Neuron (in vitro differentiated cells): ENCODE results near the gene PWP2.
"Not testable (repeated sequence)": the region's sequence is repeated elsewhere in the genome, so short reads cannot be mapped to it uniquely, and the experiment has no call there.

Source experiments
- H2AFZ ChIP-seq: one replicate; pipeline ENCODE4 v1.6.1; 2013; ENCODE audit warnings: low read depth, mild to moderate bottlenecking, inconsistent platforms, low read length, moderate library complexity
- H3K27me3 ChIP-seq: one replicate; pipeline ENCODE4 v1.6.1; 2013; ENCODE audit warnings: low read length; ENCODE audit not compliant: insufficient read depth
- H3K36me3 ChIP-seq: one replicate; pipeline ENCODE4 v1.6.1; 2013; ENCODE audit warnings: low read length; ENCODE audit not compliant: insufficient read depth
- H3K4me1 ChIP-seq: one replicate; pipeline ENCODE4 v1.6.1; 2013; ENCODE audit warnings: low read length; ENCODE audit not compliant: insufficient read depth
- H3K4me3 ChIP-seq: 2 replicates; pipeline ENCODE4 v1.5.1; 2013; ENCODE audit warnings: mild to moderate bottlenecking, low read length, moderate library complexity
- H3K9me3 ChIP-seq: one replicate; pipeline ENCODE4 v1.6.1; 2013; ENCODE audit warnings: low read length

The PWP2 gene

DNA sequence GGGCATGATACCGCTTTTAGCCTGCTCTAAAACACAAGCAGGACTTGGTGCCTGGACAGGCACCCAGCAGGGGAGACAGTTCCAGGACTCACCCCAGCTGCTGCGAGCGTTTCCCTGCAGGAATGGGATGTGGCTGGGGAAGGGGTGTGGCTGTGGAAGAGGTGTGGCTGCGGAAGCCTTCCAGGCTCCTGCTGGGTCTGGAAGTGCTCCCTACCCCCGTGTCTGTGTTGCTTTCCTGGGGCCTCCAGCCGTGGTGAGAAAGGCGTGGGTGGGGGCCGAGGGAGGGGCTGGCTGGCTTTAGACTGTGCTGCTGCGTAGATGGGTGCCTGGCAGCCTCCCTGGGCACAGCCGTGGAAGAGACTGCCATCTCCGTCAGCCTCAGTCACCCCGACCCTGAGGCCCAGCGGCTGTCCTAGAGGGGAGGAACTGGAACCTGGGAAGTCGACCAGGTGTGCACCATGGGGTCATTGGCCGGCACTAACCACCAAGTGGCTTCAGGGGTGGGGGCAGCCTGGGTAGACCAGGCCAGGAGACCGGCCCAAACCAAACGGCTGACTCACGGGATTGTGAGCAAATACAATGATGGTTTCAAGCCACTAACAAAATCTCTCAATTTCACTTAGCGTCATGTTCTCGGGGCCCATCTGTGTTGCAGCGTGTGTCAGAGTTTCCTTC is 46.2 kb downstream of the PWP2 start:
- not testable (repeated sequence) for H3K9me3 ChIP-seq, H3K4me3 ChIP-seq, H3K27me3 ChIP-seq, H3K4me1 ChIP-seq, H3K36me3 ChIP-seq, H2AFZ ChIP-seq

DNA sequence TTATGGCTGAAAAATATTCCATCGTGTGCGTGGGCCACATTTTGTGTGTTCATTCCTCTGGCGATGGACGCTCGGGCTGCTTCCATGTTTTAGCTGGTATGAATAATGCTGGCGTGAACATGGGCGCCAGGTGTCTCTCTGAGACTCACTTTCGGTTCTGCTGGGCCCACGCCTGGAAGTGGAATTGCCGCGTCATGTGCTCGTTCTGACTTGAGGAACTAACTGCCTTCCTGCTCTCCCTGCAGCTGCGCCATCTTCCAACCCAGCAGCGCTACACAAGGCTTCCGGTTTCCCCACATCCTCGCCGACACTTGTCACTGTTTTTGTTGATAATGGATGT is 46.7 kb downstream of the PWP2 start:
- not testable (repeated sequence) for H2AFZ ChIP-seq, H3K4me3 ChIP-seq, H3K27me3 ChIP-seq, H3K9me3 ChIP-seq, H3K4me1 ChIP-seq, H3K36me3 ChIP-seq

- not testable (repeated sequence) for H2AFZ ChIP-seq, H3K36me3 ChIP-seq, H3K9me3 ChIP-seq, H3K4me3 ChIP-seq, H3K4me1 ChIP-seq, H3K27me3 ChIP-seq
Observed at GRCh38 chr21:44154816-44155230, 47.6 kb downstream of the PWP2 start.

- H3K4me3 ChIP-seq, H3K4me1 ChIP-seq, H3K9me3 ChIP-seq, H2AFZ ChIP-seq, H3K27me3 ChIP-seq, H3K36me3 ChIP-seq: not testable (repeated sequence)
Observed at GRCh38 chr21:44155231-44155993, 48.2 kb downstream of the PWP2 start.

DNA sequence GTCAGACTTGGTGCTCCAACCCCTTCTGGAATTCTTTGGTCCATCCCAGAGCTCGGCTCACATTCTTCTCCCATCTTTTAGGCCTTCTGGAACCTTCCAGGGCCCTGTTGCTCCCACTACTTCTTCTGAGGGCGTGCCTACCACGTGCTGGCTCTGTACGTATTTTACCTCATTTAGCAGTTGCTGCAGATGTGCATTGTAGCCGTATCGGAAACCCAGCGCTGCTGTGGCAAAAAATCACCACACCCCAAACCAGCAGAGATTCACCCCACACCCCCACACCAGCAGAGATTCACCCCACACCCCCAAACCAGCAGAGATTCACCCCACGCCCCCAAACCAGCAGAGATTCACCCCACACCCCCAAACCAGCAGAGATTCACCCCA is 48.8 kb downstream of the PWP2 start:
- not testable (repeated sequence) for H3K4me3 ChIP-seq, H2AFZ ChIP-seq, H3K4me1 ChIP-seq, H3K9me3 ChIP-seq, H3K27me3 ChIP-seq, H3K36me3 ChIP-seq

- H2AFZ ChIP-seq, H3K36me3 ChIP-seq, H3K9me3 ChIP-seq, H3K4me1 ChIP-seq, H3K4me3 ChIP-seq, H3K27me3 ChIP-seq: not testable (repeated sequence)
Observed at GRCh38 chr21:44157439-44158081, 50.4 kb downstream of the PWP2 start.

- not testable (repeated sequence) for H3K27me3 ChIP-seq, H3K9me3 ChIP-seq, H3K4me1 ChIP-seq, H3K4me3 ChIP-seq, H2AFZ ChIP-seq, H3K36me3 ChIP-seq
Observed at GRCh38 chr21:44158082-44158468, 50.9 kb downstream of the PWP2 start.

DNA sequence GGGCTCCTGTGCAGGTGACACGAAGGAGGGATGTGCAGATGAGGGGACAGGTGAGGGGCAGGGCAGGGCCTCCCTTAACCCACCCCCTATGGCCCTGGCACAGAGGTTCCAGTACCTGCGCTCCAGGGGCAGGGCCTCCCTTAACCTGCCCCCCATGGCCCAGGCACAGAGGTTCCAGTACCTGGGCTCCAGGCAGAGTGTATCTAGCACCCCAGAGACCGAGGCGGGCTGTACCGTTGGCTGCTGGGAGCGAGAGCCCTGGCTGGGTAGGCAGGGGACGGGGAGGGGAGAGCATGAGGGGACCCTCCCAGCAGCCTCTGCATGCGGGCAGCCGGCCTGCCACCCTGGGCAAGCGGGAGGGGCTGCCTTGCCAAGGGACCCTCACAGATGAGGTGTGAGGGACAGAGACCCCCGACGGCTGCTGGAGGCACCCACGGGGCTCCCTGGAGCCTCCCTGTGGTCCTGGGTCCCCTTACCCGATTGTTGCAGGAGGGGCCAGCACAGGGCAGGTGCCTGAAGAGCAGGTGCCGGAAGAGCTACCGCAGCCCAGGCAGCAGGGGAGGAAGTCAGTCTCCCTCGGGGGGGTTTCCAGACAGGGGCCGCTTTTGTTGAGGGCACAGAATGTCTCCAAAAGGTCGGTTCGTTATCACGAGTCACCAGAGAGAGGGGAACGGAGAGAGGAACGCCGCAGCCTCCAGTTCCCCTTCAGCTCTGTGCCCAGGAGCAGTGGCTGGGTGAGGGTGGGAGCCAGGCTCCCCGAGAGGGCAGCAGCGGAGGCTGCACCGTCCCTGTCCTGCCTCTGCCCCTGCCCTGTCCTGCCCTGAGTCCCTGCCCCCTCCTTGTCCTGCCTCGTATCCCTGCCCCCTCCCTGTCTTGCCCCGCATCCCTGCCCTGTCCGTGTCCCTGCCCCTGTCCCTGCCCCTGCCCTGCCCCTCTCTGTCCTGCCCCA is 52.4 kb downstream of the PWP2 start:
- H3K4me3 ChIP-seq = not testable (repeated sequence)

GRCh38 chr21:44160298-44160672 is 53.1 kb downstream of the PWP2 start:
- H3K27me3 ChIP-seq, H3K4me3 ChIP-seq, H2AFZ ChIP-seq, H3K36me3 ChIP-seq, H3K9me3 ChIP-seq, H3K4me1 ChIP-seq: not testable (repeated sequence)

More for the DNA sequence above, 52.4 kb downstream of the PWP2 start:
- not testable (repeated sequence) for H3K4me1 ChIP-seq, H3K27me3 ChIP-seq, H3K9me3 ChIP-seq, H2AFZ ChIP-seq, H3K36me3 ChIP-seq

GRCh38 chr21:44160821-44161220 is 53.6 kb downstream of the PWP2 start:
- H3K36me3 ChIP-seq, H3K9me3 ChIP-seq, H3K27me3 ChIP-seq, H2AFZ ChIP-seq, H3K4me3 ChIP-seq, H3K4me1 ChIP-seq: not testable (repeated sequence)

GRCh38 chr21:44163167-44163653 is 56.0 kb downstream of the PWP2 start:
- H3K36me3 ChIP-seq, H2AFZ ChIP-seq, H3K27me3 ChIP-seq, H3K4me1 ChIP-seq, H3K4me3 ChIP-seq, H3K9me3 ChIP-seq: not testable (repeated sequence)

DNA sequence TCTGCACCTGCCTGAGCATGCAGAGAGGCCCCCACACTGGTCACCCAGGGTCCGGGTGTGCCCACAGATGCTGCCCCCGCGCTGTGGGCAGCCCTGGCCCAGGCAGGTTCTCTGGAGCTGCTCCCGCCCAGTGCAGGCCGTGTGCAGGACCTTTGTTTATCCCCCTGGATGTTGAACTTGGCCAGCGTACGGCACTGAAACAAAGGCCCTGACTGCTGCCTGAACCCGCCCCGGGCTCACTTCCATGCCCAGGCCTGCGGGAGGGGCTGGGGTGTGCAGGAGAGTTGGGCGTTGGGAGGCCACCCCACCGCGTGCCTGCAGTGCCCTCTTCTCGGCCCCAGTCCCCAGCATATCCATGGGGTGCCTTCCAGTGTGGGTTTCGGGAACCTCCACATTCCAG is 58.7 kb downstream of the PWP2 start:
- H3K4me1 ChIP-seq, H3K4me3 ChIP-seq, H3K27me3 ChIP-seq: not testable (repeated sequence)

DNA sequence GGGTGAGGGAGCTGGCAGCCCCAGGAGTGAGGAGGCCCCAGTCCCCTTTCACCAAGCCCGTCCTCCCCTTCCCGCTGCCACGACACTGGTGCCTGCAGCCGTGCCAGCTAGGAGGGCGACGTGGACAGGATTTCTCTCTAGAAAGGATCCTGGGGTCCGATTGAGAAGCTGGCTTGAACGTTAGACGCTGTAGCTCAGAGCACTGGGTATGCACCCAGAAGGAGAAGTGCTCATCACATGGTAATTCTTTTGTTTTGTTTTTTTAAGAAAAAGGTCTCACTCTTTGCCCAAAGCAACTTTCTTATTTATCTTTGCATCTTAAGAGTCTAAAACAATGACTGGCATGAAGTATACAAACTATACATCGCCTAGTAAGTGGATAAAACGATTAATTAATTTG is 60.3 kb downstream of the PWP2 start:
- H3K27me3 ChIP-seq, H3K4me3 ChIP-seq, H2AFZ ChIP-seq, H3K4me1 ChIP-seq, H3K9me3 ChIP-seq, H3K36me3 ChIP-seq: not testable (repeated sequence)

More for the DNA sequence above, 58.7 kb downstream of the PWP2 start:
- not testable (repeated sequence) for H3K9me3 ChIP-seq, H3K36me3 ChIP-seq, H2AFZ ChIP-seq
